Panc1 (cell line): ENCODE measurements around the gene ALOX5. TPM values are rescaled to one million over a fixed set of nuclear protein-coding genes. Genes with fewer than 3 reads are reported as not detected.
A peak's percentile ranks its signal among the peaks of the same experiment; 100 is the strongest.

Experiments
- ATAC-seq: fragments of 200-7000 bp; cut with Tn5 transposase; 2 replicates; pipeline ENCODE4 v1.9.1; 2020; ENCODE audit warnings: mild to moderate bottlenecking, moderate library complexity
- BruUV-seq: library from RNA; stranded (reverse); fragments of 400-500 nt; replicated peaks from 2 replicates; lab custom pipeline; 2021; lab: Mats Ljungman, UMichigan
- CTCF ChIA-PET: fragments of 300-600 bp; sonication (Branson Sonifier 250); formaldehyde crosslinking; loops from one replicate; lab custom pipeline; 2022; ENCODE audit warnings: antibody characterized with exemption; lab: Charles Lee
- POLR2A ChIA-PET: fragments of 300-600 bp; sonication (Branson Sonifier 250); formaldehyde crosslinking; loops from one replicate; lab custom pipeline; 2022; ENCODE audit warnings: antibody characterized with exemption; lab: Charles Lee
- DNase-seq: peaks from one replicate; pipeline ENCODE4 v3.0.0-alpha.2; 2010; ENCODE audit warnings: low read depth, low spot score
- H3K27ac ChIP-seq: 2 replicates; pipeline ENCODE4 v1.5.1; 2011; ENCODE audit warnings: mild to moderate bottlenecking, low read length, inconsistent platforms
- H3K27me3 ChIP-seq: fragments of 200-500 bp; sonication (Bioruptor generic); 2 replicates; pipeline ENCODE4 v1.6.0; 2014; ENCODE audit warnings: low read length, inconsistent platforms; ENCODE audit not compliant: control insufficient read depth, insufficient read depth
- H3K36me3 ChIP-seq: fragments of 200-500 bp; sonication (Bioruptor generic); 2 replicates; pipeline ENCODE4 v1.5.1; 2014; ENCODE audit warnings: inconsistent platforms, mild to moderate bottlenecking, low read length, moderate library complexity; ENCODE audit not compliant: control insufficient read depth, insufficient read depth
- H3K4me1 ChIP-seq: 2 replicates; pipeline ENCODE4 v1.5.1; 2011; ENCODE audit warnings: inconsistent platforms, mild to moderate bottlenecking, low read length, moderate library complexity; ENCODE audit not compliant: control insufficient read depth, insufficient read depth
- H3K4me3 ChIP-seq, 2 experiments: 2 replicates each; pipeline ENCODE4 v1.5.1; 2011 to 2012; ENCODE audit warnings: low read depth in 2 of 2, low read length in 2 of 2, mild to moderate bottlenecking in 2 of 2, inconsistent platforms in 1 of 2, moderate library complexity in 1 of 2
- H3K9me3 ChIP-seq: fragments of 200-500 bp; sonication (Bioruptor generic); 2 replicates; pipeline ENCODE4 v1.5.1; 2014; ENCODE audit warnings: low read depth, mild to moderate bottlenecking, inconsistent platforms, low read length, moderate library complexity; ENCODE audit not compliant: control insufficient read depth, insufficient read depth
- POLR2AphosphoS5 ChIP-seq: IDR thresholded peaks from 2 replicates; pipeline ENCODE4 v1.6.1; 2012; ENCODE audit warnings: mild to moderate bottlenecking, low read depth, low read length, moderate library complexity
- SIN3A ChIP-seq: IDR thresholded peaks from 2 replicates; pipeline ENCODE4 v1.6.1; 2012; ENCODE audit warnings: low read depth, mild to moderate bottlenecking, low read length, moderate library complexity, borderline replicate concordance; ENCODE audit not compliant: insufficient read depth
- TCF7L2 ChIP-seq: IDR thresholded peaks from 2 replicates; pipeline ENCODE4 v1.6.1; 2011; ENCODE audit warnings: mild to moderate bottlenecking, low read depth, low read length, inconsistent platforms
- in situ Hi-C: cut with HindIII; loops from 2 replicates; pipeline ENCODE4 v1.10.0; 2016; ENCODE audit warnings: low sequenced_read_pairs, low pct_unique_long_range_greater_than_20kb
- intact Hi-C: fragments of 100-400 bp; cut with micrococcal nuclease; formaldehyde crosslinking; loops from one replicate; pipeline ENCODE4 v1.10.0; 2022; ENCODE audit not compliant: unreplicated experiment
- total RNA-seq: library from RNA; stranded (reverse); gene quantifications from one replicate; pipeline ENCODE4 v1.2.1, GENCODE V29; 2021; ENCODE audit not compliant: unreplicated experiment
- TF ChIP-seq, protein P1 (sequence below), 2 experiments: IDR thresholded peaks; 2 replicates each; pipeline ENCODE4 v1.6.1; 2011 to 2012; ENCODE audit warnings: low read depth in 2 of 2, control low read depth in 1 of 2, low read length in 1 of 2, mild to moderate bottlenecking in 1 of 2, moderate library complexity in 1 of 2; ENCODE audit not compliant: insufficient read depth in 1 of 2
- TF ChIP-seq, protein P2 (sequence below): fragments of 450-650 bp; IDR thresholded peaks from 2 replicates; pipeline ENCODE4 v1.5.1; 2017; ENCODE audit warnings: mild to moderate bottlenecking

The ALOX5 gene
- total RNA-seq, 1 experiment from 2014 or later, result 0.82 TPM

DNA sequence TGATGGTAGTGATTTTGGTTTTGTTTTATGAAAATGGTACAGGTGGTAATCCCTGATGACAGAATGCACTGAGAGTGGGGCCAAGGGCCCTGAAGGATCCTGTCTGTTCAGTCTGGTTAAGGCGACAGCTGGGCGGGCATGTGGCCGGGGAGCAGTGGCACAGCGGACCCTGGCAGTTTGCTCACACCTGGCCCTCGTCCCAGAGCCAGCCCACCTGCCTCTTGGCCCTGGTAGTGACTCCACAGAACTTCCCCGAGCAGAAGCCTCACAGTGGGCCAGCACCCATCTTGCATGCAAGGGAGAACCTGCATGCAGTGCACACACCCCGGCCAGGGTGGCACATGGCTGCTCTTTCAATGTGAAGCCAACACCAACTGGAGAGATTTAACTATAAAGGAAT, 82.8 kb downstream of the ALOX5 start:
- no peak for DNase-seq
- Histone ChIP-seq H3K36me3 (no peaks in the 10 kb centered on the region), H3K4me3 (no peak overlapping the region), H3K27ac (no peak overlapping the region), H3K27me3 (no peaks in the 10 kb centered on the region), H3K4me1 (no peaks in the 10 kb centered on the region), H3K9me3 (no peaks in the 10 kb centered on the region)
- TSS peak; percentile 48 for BruUV-seq
- TF ChIP-seq, protein P1, sequence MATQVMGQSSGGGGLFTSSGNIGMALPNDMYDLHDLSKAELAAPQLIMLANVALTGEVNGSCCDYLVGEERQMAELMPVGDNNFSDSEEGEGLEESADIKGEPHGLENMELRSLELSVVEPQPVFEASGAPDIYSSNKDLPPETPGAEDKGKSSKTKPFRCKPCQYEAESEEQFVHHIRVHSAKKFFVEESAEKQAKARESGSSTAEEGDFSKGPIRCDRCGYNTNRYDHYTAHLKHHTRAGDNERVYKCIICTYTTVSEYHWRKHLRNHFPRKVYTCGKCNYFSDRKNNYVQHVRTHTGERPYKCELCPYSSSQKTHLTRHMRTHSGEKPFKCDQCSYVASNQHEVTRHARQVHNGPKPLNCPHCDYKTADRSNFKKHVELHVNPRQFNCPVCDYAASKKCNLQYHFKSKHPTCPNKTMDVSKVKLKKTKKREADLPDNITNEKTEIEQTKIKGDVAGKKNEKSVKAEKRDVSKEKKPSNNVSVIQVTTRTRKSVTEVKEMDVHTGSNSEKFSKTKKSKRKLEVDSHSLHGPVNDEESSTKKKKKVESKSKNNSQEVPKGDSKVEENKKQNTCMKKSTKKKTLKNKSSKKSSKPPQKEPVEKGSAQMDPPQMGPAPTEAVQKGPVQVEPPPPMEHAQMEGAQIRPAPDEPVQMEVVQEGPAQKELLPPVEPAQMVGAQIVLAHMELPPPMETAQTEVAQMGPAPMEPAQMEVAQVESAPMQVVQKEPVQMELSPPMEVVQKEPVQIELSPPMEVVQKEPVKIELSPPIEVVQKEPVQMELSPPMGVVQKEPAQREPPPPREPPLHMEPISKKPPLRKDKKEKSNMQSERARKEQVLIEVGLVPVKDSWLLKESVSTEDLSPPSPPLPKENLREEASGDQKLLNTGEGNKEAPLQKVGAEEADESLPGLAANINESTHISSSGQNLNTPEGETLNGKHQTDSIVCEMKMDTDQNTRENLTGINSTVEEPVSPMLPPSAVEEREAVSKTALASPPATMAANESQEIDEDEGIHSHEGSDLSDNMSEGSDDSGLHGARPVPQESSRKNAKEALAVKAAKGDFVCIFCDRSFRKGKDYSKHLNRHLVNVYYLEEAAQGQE (IDR thresholded peaks at IDR 0.05; ENCODE audit: insufficient read depth in 1 of 2, low read depth in 2 of 2, low read length in 1 of 2), result no peak
- ChIA-PET CTCF (no interaction called here), POLR2A (no interaction called here)
- in situ Hi-C loops, result no loop called here
- ATAC-seq, result no peak
- intact Hi-C loops, result loop anchor here (10.0 kb wide), 1 partner anchor 452 kb away; the partner anchor contains the start of gene ZNF22

DNA sequence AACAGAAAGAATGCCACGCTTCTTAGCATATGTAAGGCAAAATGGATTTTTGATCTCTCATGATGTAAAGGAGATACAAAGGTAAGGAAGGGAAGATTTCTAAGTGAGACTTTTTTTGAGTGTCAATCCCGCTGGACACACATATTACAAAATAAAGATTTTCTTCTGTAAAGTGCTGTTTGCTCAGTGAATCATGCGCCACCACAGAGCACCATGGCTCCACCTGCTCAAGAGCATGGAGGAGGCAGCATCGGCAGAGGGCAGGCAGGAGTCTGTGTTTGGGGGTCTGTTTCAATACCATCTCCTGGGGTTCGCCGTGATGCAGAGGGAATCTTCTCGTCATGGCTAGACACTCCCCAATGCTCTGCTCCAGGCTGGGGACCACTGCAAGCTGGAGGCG, 83.5 kb downstream of the ALOX5 start:
- ChIA-PET POLR2A (no interaction called here), CTCF (no interaction called here)
- TF ChIP-seq POLR2AphosphoS5 (no peak), TCF7L2 (no peak), SIN3A (no peak)
- TF ChIP-seq, protein P2, sequence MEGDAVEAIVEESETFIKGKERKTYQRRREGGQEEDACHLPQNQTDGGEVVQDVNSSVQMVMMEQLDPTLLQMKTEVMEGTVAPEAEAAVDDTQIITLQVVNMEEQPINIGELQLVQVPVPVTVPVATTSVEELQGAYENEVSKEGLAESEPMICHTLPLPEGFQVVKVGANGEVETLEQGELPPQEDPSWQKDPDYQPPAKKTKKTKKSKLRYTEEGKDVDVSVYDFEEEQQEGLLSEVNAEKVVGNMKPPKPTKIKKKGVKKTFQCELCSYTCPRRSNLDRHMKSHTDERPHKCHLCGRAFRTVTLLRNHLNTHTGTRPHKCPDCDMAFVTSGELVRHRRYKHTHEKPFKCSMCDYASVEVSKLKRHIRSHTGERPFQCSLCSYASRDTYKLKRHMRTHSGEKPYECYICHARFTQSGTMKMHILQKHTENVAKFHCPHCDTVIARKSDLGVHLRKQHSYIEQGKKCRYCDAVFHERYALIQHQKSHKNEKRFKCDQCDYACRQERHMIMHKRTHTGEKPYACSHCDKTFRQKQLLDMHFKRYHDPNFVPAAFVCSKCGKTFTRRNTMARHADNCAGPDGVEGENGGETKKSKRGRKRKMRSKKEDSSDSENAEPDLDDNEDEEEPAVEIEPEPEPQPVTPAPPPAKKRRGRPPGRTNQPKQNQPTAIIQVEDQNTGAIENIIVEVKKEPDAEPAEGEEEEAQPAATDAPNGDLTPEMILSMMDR, result no peak
- TF ChIP-seq, protein P1 (IDR thresholded peaks at IDR 0.05; ENCODE audit: insufficient read depth in 1 of 2, low read depth in 2 of 2, low read length in 1 of 2), result no peak
- ATAC-seq, result no peak
- H3K4me3 ChIP-seq, result no peak overlapping the region
- no peak for DNase-seq
- H3K36me3 ChIP-seq, result no peaks in the 10 kb centered on the region
- in situ Hi-C loops (no loop called here), intact Hi-C loops (loop anchor here (10.0 kb wide), 1 partner anchor 453 kb away; the partner anchor contains the start of gene ZNF22)
- no TSS peak for BruUV-seq
- H3K27me3 ChIP-seq, result no peaks in the 10 kb centered on the region
- no peaks in the 10 kb centered on the region for H3K9me3 ChIP-seq
- H3K4me1 ChIP-seq, result no peaks in the 10 kb centered on the region
- no peak overlapping the region for H3K27ac ChIP-seq
